Measurements from ENCODE around the gene ATP5PO.
"Not testable (repeated sequence)": the region's sequence is repeated elsewhere in the genome, so short reads cannot be mapped to it uniquely, and the experiment has no call there.

The ATP5PO gene

DNA sequence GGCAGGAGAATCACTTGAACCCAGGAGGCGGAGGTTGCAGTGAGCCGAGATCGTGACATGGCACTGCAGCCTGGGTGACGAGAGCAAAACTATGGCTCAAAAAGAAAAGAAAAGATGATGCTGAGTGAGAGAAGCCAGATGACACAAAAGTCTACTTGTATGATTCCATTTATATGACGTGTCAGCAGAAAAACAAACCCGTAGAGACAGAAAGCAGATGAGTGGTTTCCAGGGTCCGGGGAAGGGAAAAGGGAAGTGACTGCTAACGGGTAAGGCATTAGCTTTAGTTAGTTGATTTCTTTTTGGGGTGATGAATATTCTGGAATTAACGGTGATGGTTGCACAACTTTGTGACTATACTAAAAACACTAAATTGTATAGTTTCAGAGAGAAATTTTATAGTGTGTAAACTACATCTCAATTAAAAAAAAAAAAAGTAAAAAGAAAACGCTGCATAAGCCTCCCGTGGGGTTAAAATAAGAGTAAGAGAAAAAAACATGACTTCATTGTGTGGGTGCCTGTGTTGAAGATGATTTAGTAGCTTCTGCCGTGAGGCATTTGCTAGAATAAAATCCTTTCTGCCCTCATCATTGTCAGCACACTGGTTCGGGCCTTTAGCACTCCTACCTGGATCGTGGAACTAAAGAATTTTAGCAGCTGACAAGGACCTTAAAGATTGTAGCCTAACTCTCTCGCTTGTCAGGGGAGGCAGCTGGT, 24.7 kb upstream of the ATP5PO start:
- DNase-seq: no peak

DNA sequence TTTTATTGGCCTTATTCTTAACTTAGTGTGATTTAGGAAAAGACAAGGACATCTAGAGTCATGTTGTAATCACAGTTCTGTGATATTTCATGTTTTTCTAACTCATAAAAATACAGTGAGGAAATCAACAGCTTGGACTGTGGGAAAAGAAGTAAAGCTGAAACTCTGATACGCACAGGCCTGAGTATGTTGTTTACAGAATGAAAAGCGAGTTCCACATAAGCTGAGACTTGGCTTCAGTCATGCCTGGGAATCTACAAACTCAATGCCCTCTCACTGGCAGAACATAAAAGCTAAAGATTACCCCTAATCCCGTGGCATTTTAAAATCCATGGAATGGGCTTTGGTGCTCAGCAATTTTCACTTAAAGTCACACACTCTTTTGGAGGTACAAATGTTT, 23.6 kb upstream of the ATP5PO start:
- no peak for DNase-seq

DNA sequence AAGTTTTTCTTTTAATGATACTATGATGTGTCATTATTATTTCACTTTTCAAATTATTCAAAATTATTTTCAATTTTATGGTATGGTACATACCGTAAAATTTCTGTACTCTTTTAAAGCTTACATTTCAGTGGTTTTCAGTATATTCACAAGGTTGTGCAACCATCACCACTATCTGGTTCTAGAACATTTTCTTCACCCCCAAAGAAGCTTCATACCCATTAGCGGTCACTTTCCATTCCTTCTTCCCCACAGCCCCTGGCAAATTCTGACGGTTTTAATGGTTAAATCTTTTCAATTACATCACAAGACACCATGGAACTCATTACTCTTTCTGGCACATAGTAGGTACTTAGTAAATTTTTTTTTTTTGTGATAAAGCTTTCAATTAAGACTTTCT, 22.8 kb upstream of the ATP5PO start:
- DNase-seq: no peak

DNA sequence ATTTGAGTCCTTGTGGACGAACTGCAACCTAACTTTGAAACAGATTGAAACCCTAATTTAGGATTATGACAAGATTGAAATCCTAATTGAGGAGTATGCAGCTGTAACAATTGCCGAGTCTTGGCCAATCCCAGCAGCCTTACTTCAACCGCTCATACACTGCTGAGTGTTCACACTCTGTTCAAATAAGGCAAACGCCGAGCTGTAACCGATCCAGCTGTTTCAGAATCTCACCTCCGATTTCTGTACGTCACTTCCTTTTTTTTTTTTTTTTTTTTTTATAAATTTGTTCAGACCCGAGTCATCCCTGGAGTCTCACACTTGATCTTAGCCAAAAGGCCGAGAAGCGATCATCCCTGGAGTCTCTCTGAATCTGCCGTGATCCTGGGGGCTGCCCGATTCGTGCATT, 22.3 kb upstream of the ATP5PO start:
- peak; percentile 79 for DNase-seq

DNA sequence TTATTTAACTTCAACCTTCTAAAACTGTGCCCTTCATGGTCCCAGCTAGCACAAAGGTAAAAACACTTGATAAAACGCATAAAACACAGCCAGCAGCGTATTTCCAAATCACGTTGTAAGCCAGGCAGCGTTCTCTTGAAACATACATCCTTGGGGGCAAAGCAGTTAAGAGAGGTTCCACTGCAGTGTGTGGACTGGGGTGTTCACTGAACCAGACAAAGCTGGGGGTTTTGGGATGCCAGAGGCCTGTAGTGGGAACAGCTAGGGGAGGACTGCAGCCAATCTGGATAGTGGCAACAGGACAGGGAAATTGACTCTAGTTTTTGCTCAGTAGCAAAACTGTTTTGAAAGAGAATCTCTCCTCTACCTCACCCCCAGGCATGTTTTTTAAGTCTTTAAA, 21.5 kb upstream of the ATP5PO start:
- no peak for DNase-seq

DNA sequence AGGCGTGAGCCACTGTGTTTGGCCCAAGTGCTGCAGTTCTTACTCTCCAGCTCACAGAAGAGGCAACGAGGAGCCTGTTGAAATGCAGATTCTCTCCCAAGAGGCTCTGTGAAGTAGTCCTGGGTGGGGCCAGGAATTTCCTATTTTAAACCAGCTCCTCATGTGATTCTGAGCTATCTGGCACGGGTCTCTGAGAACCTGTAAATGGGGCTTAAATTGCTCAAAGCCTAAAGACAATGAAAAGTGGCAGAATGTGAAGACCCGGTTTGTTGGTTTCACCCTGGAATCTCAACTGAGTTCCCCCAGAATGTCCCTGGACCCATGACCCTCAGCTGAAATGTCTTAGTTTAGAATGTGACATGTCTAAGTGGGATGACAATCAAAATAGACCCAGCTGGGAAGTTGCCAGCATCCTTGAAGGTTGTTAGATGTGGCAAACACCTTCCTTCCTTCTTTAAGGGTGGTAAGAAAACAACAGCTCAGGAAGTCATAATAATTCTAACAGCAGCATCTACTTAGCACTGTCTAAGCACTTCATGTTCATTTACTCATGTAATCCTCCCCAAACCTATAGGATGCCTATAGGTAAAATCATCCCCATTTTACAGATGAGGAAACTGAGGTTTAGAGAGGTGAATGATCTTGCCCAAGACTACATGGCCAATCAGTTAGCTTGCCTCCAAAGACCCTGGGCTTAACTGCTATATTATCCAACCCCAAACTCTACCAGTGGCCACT, 20.9 kb upstream of the ATP5PO start:
- DNase-seq: peak; percentile 75

DNA sequence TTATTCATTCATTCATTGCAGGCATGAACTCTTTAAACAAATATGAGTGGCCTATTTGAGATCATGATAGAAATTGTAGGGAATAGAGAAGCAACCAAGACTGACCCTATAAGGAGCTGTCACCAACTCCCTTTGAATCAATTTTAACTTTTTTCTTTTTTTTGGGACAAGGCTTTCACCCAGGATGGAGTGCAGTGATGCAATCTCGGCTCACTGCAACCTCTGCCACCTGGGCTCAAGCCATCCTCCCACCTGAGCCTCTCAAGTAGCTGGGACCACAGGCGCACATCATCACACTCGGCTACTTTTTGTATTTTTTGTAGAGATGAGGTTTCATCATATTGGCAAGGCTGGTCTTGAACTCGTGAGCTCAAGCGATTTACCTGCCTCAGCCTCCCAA, 17.1 kb upstream of the ATP5PO start:
- no peak for DNase-seq

DNA sequence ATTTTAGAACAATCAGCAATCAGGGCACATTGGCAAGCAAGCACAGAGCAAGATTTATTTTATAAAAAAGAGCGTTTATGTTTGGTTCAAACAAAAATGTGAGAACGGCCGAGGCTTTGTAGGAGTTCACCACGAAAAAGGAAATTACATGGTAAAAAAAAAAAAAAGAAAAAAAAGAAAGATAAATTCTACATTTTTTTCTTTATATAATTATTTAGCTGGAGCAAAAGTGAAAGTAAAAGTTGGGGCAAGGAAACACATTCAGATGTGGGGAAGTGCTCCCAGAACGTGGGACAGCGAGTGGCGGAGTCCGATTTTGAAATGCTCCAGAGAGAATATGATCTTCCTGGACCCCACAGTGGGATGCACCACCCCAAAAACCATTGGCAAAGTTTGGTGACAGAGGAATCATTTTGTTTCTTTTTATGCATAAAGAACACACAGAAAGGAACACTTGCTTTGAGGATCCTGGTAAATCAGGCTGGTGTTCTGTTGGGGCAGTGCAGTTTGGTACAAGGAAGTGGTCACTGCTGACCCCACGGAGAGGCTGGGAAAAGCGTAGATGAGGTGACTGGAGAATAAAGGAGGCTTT, 16.3 kb upstream of the ATP5PO start:
- no peak for DNase-seq

DNA sequence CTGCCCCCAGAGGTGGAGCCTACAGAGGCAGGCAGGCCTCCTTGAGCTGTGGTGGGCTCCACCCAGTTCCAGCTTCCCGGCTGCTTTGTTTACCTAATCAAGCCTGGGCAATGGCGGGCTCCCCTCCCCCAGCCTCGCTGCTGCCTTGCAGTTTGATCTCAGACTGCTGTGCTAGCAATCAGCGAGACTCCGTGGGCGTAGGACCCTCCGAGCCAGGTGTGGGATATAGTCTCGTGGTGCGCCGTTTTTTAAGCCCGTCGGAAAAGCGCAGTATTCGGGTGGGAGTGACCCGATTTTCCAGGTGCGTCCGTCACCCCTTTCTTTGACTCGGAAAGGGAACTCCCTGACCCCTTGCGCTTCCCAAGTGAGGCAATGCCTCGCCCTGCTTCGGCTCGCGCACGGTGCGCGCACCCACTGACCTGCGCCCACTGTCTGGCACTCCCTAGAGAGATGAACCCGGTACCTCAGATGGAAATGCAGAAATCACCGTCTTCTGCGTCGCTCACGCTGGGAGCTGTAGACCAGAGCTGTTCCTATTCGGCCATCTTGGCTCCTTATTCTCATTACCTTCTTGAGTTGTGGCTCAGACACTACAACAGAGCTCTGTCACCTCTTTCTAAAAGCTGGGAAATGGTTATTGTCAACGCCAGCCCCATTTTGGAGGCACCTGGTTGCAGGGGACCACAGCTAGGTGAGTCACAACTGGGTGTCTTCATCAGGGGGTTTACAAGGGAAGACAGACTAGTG, 15.6 kb upstream of the ATP5PO start:
- DNase-seq: peak; percentile 84

DNA sequence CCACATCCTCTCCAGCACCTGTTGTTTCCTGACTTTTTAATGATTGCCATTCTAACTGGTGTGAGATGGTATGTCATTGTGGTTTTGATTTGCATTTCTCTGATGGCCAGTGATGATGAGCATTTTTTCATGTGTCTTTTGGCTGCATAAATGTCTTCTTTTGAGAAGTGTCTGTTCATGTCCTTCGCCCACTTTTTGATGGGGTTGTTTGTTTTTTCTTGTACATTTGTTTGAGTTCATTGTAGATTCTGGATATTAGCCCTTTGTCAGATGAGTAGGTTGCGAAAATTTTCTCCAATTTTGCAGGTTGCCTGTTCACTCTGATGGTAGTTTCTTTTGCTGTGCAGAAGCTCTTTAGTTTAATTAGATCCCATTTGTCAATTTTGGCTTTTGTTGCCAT, 10.6 kb upstream of the ATP5PO start:
- not testable (repeated sequence) for DNase-seq

DNA sequence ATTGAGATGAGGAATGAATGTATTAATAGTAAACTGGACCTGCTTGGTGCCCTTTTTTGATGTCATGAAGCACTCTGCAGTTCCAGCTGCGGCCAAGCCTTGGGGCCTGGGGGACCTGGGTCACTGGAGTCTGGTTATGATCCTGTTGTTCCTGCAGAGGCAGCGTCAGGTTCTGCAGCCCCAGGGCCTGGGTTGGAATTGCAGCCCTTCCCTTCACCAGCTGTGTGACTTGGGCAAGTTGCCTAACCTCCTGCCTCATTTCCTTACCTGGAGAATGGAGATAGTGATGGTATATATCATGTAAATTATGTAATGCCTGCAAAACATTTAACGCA, 9.1 kb upstream of the ATP5PO start:
- no peak for DNase-seq

DNA sequence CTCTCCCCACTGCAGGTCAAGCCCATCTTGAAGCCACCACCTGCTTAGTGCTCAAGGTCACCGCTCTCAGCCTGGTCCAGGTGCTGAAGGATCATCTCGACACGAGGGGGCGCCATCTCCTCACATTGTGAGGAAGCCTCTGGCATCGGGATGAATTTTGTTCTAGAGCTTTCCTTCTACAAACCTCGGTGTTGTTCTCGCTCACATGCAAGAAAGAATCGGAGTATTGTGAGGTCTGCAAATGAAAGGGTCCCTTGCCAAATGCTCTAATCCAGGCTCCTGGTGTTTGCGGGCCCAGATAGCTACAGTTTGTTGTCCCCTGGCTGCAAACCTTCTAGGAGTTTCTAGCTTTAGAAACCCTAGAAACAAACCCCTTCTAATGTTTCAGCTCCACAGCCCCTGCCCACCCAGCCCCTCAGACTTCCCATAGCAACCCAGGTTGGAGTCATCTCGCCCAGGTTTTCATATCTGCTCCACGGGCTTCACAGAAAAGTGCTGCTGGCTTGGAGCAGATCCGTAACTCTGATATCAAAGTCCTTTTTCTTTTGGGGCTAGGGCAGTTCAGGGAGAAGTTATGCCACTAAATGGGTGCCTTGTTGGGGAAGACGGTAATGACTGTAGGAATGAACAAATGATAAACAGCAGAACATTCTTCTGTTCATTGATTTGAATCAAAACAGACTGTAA, 8.6 kb upstream of the ATP5PO start:
- peak; percentile 86 for DNase-seq

DNA sequence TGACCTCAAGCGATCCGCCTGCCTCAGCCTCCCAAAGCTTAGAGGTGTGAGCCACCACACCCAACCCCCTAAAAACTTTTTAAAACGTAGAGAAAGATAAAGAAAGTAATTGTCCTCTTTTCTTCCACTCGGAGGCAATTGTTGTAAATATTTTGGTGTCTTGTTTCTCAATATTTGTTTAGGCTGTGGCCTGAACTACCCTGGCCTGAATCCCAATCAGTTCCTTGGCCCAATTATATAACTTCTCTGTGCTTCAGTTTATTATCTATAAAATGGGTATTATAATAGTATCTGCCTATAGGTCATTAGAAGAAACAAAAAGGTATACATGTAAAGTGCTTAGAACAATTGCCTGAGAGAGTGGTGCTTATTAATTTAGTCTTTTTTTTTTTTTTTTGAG, 1.8 kb upstream of the ATP5PO start:
- no peak for DNase-seq

DNA sequence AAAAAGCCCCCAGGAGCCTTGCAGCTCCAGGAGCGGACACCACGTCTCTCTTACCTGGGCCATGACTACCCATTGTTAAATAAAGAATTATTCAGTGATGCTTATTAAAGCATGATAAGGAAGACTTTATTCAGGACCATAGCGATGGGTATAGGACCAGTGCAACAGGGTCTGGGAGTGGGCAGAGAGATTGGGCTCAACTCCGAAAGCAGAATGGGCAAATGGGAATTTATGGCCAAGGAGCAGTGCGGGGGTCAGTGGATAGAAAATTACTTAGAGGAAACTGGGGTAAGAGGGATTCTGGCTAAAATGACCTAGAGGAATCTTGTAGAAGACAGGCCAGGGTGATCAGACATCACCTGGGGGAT, 580 bp upstream of the ATP5PO start:
- no peak for DNase-seq

DNA sequence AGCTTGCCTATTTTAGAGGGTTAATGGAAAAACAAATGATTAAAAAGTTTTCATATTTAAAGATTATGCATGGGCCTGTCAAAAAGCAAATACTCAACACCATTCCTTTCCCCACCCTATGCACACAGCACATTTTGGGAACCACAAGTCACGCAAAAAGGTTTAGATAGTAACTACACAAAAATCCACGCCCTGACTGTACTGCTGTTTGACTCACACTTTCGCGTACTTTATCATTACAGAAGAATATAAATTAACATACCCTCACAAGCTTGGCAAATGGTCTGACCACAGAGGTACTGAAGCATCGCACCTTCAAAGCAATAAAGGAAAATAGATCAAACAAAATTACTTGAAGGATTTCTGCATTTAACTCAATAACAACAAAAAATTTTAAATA, 1.4 kb downstream of the ATP5PO start:
- DNase-seq: no peak

DNA sequence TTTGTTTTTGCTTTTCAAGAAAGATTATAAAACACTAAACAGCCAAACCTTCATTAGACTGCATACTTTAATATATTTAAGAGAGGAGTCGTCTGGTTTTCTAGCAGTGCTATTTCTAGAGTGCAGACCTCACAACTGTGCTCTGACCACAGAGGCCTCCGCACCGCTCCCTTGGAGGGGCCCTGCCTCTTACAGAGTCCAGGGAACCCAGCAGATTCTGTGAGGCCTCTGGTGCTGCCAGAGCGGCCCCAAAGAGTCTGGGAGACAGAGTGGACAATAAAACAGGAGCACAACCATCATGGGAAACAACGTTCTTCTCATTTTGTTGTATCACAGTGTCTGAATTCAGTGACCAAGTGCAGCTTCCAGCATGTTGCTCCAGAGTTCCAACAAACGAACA, 5.8 kb downstream of the ATP5PO start:
- no peak for DNase-seq

DNA sequence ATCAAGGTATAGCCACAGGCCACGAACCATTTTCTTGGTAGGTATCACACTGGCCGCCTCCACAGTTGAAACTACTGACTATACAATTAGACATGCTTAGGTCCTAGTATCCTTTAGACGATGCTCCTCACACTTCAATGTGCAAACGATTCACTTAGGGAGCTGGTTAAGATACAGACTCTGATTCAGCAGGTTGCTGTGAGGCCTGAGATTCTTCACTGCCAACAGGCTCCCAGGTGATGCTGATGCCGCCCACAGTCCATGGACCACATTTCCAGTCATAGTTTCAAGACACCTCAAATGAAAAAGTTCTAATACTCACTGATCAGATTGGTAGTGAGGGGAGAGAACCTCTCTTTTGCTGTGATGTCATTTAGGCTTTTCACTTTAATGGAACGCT, 6.8 kb downstream of the ATP5PO start:
- DNase-seq: no peak

DNA sequence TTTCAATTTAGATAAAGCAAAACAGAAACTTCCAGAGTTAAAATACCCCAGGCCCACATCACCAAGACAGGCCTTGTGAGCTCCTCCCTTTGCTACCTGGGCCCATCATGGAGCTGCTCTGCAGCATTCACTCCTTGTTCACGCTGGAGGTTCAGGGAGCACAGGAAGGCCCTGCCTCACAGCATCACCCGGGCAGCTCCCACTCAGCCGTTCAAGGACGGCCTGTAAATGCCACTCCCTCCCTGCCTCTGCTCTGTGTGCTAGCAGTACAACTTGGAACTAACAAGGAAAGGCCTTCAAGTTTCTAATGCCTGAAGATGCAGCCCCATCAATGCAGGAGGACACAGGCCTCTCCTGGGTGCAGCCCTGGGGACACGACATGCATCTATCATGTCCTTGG, 11.6 kb downstream of the ATP5PO start:
- no peak for DNase-seq

DNA sequence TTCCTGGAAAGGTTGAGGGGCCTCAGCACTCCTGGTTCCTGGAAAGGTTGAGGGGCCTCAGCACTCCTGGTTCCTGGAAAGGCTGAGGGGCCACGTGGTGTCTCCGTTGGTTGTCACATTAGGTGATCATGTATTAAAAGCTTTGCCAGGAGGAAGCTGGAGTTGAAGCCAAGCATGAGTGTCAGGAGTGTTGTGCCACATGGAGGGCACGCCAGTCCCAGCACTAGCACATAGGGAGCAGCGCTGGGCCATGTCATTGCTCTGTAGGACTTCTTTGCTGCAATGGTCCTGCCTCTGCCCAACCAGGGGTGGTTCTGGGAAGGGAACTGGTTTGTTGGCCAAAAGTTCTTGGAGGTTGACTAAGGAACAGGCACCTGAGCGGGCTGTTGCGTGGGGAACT, 13.3 kb downstream of the ATP5PO start:
- no peak for DNase-seq

DNA sequence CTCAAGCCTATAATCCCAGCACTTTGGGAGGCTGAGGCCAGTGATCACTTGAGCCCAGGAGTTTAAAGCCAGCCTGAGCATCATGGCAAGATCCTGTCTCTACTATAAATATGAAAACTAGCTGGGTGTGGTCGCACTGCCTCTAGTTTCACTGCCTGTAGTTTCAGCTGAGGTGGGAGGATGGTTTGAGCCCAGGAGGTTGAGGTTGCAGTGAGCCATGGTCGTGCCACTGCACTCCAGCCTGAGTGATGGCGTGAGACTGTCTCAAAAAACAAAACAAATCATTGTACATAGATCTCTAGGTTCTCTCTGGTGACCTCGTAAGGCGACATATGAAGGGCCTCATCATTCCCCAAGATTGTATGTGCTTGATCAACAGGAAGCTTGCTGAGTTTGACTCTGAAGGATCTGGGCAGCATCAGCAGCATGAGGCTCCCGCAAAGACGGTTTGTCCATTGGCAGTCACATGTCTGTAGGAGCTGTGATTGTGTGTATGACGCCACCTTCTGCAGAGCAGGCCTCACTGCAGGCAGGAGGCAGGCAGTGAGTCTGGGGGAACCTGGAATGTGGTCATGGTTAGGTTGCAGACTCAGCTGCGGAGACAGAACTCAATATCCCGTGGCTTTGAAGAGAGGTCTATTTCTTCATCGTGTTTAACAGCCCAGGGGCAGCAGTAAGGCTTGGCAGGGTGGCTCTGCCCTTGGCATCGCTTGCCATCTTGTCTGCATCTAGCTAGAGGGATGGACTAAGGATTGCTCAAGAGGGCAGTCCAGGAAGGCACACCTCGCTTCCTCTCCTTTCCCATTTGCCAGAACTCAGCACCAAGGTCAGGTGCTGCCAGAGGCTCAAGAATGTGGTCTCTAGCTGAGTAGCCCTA, 14.0 kb downstream of the ATP5PO start:
- DNase-seq: no peak

DNA sequence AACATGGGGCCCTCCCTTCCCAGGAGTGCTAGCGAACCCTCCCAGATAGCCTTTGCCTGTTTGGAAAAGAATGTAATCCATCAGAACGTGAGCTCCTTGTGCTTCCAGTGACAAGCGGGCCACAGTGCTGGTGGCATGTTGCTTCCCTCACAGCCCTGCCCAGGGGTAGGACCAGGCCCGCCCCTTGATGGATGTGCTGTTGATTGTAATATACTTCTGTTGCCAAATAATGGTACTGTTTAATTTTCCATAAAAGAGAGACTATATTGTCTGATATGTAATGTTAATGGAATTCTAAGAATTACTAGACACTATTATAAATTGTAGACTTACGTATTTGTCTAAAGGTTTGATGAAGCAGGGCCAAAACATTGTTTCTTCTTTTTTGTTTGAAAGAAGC, 16.4 kb downstream of the ATP5PO start:
- no peak for DNase-seq

DNA sequence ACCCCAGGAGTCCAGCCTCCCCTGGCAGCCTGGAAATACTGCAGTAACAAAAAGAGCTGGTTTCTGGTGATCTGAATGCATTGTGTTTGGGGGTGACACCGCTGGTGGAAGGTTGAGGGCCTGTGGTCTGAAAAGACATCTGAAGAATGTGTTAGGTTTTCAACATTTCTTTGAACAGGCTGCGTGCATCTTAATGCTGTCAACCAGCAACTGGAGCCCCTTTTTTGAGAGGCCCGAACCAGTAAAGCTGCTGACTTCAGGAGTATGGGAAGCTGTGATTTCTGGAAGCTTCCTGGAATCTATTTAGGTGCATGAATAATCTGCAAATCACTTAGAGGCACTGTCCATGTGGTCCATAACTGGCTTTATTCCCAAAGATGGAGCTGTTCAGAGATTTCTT, 17.0 kb downstream of the ATP5PO start:
- DNase-seq: no peak

Measured in CD4-positive, alpha-beta T cell treated with Interleukin-21 for 1 hour (primary cell).